Adrenal gland (tissue), 12 donors: ENCODE results near the gene PLEK2. TPM values are rescaled to one million over a fixed set of nuclear protein-coding genes. Genes with fewer than 3 reads are reported as not detected.

Experiments
- DNase-seq, 7 donors: peaks; one replicate each; pipeline ENCODE4 v3.0.0-alpha.2; 2019 to 2020
- H3K27ac ChIP-seq, 5 donors: fragments of 200-600 bp; sonication (generic) in 4 of 5; 1 replicate in 3 of 5; 2 replicates in 2 of 5; pipeline versions ENCODE4 v1.5.1 to v1.8.0; 2016 to 2020; ENCODE audit warnings: mild to moderate bottlenecking in 1 of 5
- H3K27me3 ChIP-seq: fragments of 200-600 bp; 2 replicates; pipeline ENCODE4 v1.8.0; 2021
- H3K36me3 ChIP-seq, 2 donors: fragments of 200-600 bp; replicated peaks in 1 of 2; 1 replicate in 1 of 2; 2 replicates in 1 of 2; pipeline versions ENCODE4 v1.5.1 to v1.8.0; 2018 to 2022
- H3K4me1 ChIP-seq, 2 donors: fragments of 200-600 bp; replicated peaks in 1 of 2; 1 replicate in 1 of 2; 2 replicates in 1 of 2; pipeline versions ENCODE4 v1.5.1 to v1.8.0; 2018 to 2021
- H3K4me3 ChIP-seq, 4 donors: fragments of 200-600 bp; sonication (generic) in 3 of 4; one replicate each; pipeline ENCODE4 v1.5.1; 2016 to 2018
- H3K9me3 ChIP-seq, 3 donors: fragments of 200-600 bp; sonication (generic) in 1 of 3; replicated peaks in 1 of 3; 1 replicate in 2 of 3; 2 replicates in 1 of 3; pipeline versions ENCODE4 v1.5.1 to v1.8.0; 2016 to 2021
- CTCF ChIP-seq, 6 experiments: fragments of 450-650 bp in 4 of 6; fragments of 200-600 bp in 2 of 6; sonication (generic) in 1 of 6; IDR thresholded peaks; 1 replicate in 5 of 6; 2 replicates in 1 of 6; pipeline versions ENCODE4 v1.5.1 to v1.8.0; 2016 to 2021; ENCODE audit warnings: antibody characterized with exemption in 6 of 6, mild to moderate bottlenecking in 2 of 6, moderate library complexity in 1 of 6
- POLR2A ChIP-seq, 2 donors: fragments of 450-650 bp; IDR thresholded peaks; one replicate each; pipeline ENCODE4 v1.6.1; 2017; ENCODE audit warnings: antibody characterized with exemption in 2 of 2, mild to moderate bottlenecking in 2 of 2, moderate library complexity in 1 of 2
- WGBS, 4 donors: extraction: QIAGEN DNeasy Blood & Tissue Kit in 2 of 4; methylation state at CpG; one replicate each; pipeline versions ENCODE4 v1.1.5 to v1.1.7; 2013 to 2017; 5-methylcytosine and 5-hydroxymethylcytosine counted together
- intact Hi-C, 2 donors: fragments of 100-400 bp; cut with DNase I; formaldehyde crosslinking; loops; one replicate each; pipeline versions ENCODE4 v1.14.1 to v1.15.0; 2022 to 2023
- polyA plus RNA-seq, 3 donors: library from polyadenylated mRNA; stranded (reverse); fragments of 200-250 nt in 2 of 3; fragments of 350-450 nt in 1 of 3; fragmentation: Illumina TruSeq in 1 of 3; extraction: RNeasy Lipid Tissue Mini Kit (QIAGEN cat#74804) in 1 of 3; gene quantifications; one replicate each; pipeline ENCODE4 v1.2.3, GENCODE V29; 2013 to 2014
- total RNA-seq, 9 donors: library from RNA; depleted of rRNA in 4 of 9; stranded (reverse); fragments of >200 nt in 4 of 9; fragments of 120-200 nt in 1 of 9; fragmentation: NEBNext Ultra II Directional in 1 of 9; extraction: Animal tissue kit (Norgen Biotek cat#: 25700) in 1 of 9; gene quantifications; one replicate each; pipeline versions ENCODE4 v1.1.0 to v1.2.4, GENCODE V29; 2013 to 2023
- donor health status: healthy with polysubstance abuse.
- donor health status: Bipolar disorder and iron deficiency.
- donor health status: DM: yes; HTN: yes; CAD: no.
- donor health status: DM: no; HTN: no; CAD: no.
- donor health status: DM: no; HTN: no; CAD: no.
- donor health status: DM: yes; HTN: yes; CAD: no.

Gene PLEK2
- total and polyA plus RNA-seq, 12 donors, result 19.6 to 384 (median 56.1) TPM

GRCh38 chr14:67395876-67396189, 16.1 kb downstream of the PLEK2 start:
- no peak overlapping the region for H3K27ac ChIP-seq
- H3K27me3 ChIP-seq, result no peaks in the 10 kb centered on the region
- intact Hi-C loops, result no loop called here
- TF ChIP-seq POLR2A (IDR thresholded peaks at IDR 0.05) (no peak), CTCF (IDR thresholded peaks at IDR 0.05) (no peak)
- H3K9me3 ChIP-seq, result no peaks in the 10 kb centered on the region
- 64 to 77% (median 72%) methylated on average over 5 of the region's 5 CpGs for WGBS, 4 donors
- H3K4me1 ChIP-seq, result no peaks in the 10 kb centered on the region
- no peak for DNase-seq
- no peak overlapping the region for H3K4me3 ChIP-seq
- no peaks in the 10 kb centered on the region for H3K36me3 ChIP-seq

GRCh38 chr14:67395086-67395875, 16.7 kb downstream of the PLEK2 start:
- no peak for DNase-seq
- peak overlapping the region in 1 of 5 donors; percentile 39 for H3K27ac ChIP-seq
- WGBS, 4 donors, result 81 to 91% (median 83%) methylated on average over 15 to 16 of the region's 16 CpGs
- TF ChIP-seq CTCF (IDR thresholded peaks at IDR 0.05), result no peak
- no peak for TF ChIP-seq POLR2A (IDR thresholded peaks at IDR 0.05)
- intact Hi-C loops, result no loop called here
- H3K4me3 ChIP-seq, result no peak overlapping the region
- no peaks in the 10 kb centered on the region for H3K27me3 ChIP-seq
- H3K36me3 ChIP-seq, result no peaks in the 10 kb centered on the region
- H3K4me1 ChIP-seq, result no peaks in the 10 kb centered on the region
- H3K9me3 ChIP-seq, result no peaks in the 10 kb centered on the region

DNA sequence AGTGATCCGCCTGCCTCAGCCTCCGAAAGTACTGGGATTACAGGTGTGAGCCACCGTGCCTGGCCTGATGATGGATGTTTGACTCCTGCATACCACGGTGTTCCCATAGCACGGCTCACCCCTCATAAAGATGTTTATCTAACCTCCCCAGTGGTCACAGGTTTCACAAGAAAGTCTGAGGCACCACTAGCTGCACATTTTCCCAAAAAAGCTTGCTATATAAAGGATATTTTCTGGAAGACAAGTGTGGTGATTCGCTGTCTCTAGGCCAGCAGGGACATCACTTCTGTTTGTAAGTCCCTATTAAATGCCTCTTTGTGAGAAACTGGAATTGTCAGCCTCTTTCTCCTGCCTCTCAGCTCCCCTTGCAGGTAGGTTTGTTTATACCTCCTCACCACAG, 18.3 kb downstream of the PLEK2 start:
- Histone ChIP-seq H3K4me3 (no peak overlapping the region), H3K36me3 (no peaks in the 10 kb centered on the region), H3K27ac (peak overlapping the region in 2 of 5 donors; percentile 10 to 83), H3K4me1 (peaks cover 0 to 7% of the 10 kb centered on the region in 2 donors), H3K27me3 (no peaks in the 10 kb centered on the region), H3K9me3 (no peaks in the 10 kb centered on the region)
- no peak for DNase-seq
- intact Hi-C loops, result no loop called here
- TF ChIP-seq CTCF (IDR thresholded peaks at IDR 0.05) (no peak), POLR2A (IDR thresholded peaks at IDR 0.05) (no peak)
- 79 to 93% (median 82%) methylated on average over 6 of the region's 6 CpGs for WGBS, 4 donors

DNA sequence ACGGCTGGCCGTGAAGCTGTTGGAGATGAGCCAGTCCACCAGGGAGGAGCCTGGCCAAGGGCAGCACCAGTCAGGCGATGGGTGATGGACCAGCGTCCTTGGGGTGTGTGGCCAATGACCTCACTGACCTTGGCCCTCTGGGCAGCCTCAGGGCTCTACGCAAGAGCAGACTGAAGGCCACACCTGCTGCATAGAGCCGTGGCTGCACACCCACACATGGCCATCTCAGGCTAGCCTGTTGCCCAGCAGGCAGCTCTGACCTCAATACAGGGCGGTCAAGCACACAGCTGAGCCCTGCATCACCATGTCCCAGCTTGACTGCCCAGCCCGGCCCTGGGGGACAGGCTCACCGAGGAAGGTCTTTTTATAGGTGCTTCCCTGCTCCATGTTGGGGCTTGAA, 19.2 kb downstream of the PLEK2 start:
- Histone ChIP-seq H3K27ac (peak overlapping the region; percentile 10 to 83 (median 49)), H3K4me1 (peaks cover 0 to 7% of the 10 kb centered on the region in 2 donors), H3K27me3 (no peaks in the 10 kb centered on the region), H3K36me3 (no peaks in the 10 kb centered on the region), H3K9me3 (no peaks in the 10 kb centered on the region), H3K4me3 (no peak overlapping the region)
- peak; percentile 74 to 96 (median 88) for DNase-seq
- TF ChIP-seq POLR2A (IDR thresholded peaks at IDR 0.05) (no peak), CTCF (IDR thresholded peaks at IDR 0.05) (no peak)
- WGBS, 4 donors, result 38 to 45% (median 45%) methylated on average over 3 to 9 of the region's 9 CpGs; no CpG with 5 or more reads in 1 of the 4 donors
- intact Hi-C loops, result no loop called here
